Hepatocyte (in vitro differentiated cells): ENCODE results near the gene TFIP11. TPM values are rescaled to one million over a fixed set of nuclear protein-coding genes. Genes with fewer than 3 reads are reported as not detected.

ENCODE experiments used
- DNase-seq: peaks from one replicate; pipeline ENCODE4 v3.0.0-alpha.2; 2016; ENCODE audit warnings: low spot score
- H2AFZ ChIP-seq: fragments of 200-600 bp; sonication (generic); 2 replicates; pipeline ENCODE4 v1.6.0; 2016; ENCODE audit warnings: antibody characterized with exemption, mild to moderate bottlenecking
- H3K27ac ChIP-seq: fragments of 200-600 bp; sonication (generic); 2 replicates; pipeline ENCODE4 v1.5.1; 2016; ENCODE audit warnings: mild to moderate bottlenecking
- H3K27me3 ChIP-seq: fragments of 200-600 bp; sonication (generic); 2 replicates; pipeline ENCODE4 v1.6.1; 2016
- H3K36me3 ChIP-seq: fragments of 200-600 bp; sonication (generic); replicated peaks from 2 replicates; pipeline ENCODE4 v1.5.1; 2016; ENCODE audit warnings: low read depth; ENCODE audit not compliant: insufficient read depth
- H3K4me1 ChIP-seq: fragments of 200-600 bp; sonication (generic); 2 replicates; pipeline ENCODE4 v1.5.1; 2016; ENCODE audit warnings: mild to moderate bottlenecking, moderate library complexity; ENCODE audit not compliant: insufficient read depth
- H3K4me2 ChIP-seq: fragments of 200-600 bp; sonication (generic); 2 replicates; pipeline ENCODE4 v1.6.0; 2016
- H3K4me3 ChIP-seq: fragments of 200-600 bp; sonication (generic); 2 replicates; pipeline ENCODE4 v1.5.1; 2016; ENCODE audit warnings: mild to moderate bottlenecking
- H3K79me2 ChIP-seq: fragments of 200-600 bp; sonication (generic); 2 replicates; pipeline ENCODE4 v1.6.0; 2017; ENCODE audit warnings: mild to moderate bottlenecking
- H3K9me2 ChIP-seq: fragments of 200-600 bp; sonication (generic); replicated peaks from 2 replicates; pipeline ENCODE4 v1.6.0; 2017; ENCODE audit warnings: mild to moderate bottlenecking; ENCODE audit not compliant: insufficient read depth
- H3K9me3 ChIP-seq: fragments of 200-600 bp; sonication (generic); 2 replicates; pipeline ENCODE4 v1.5.1; 2016; ENCODE audit warnings: low read depth, mild to moderate bottlenecking
- H4K20me1 ChIP-seq: fragments of 200-600 bp; sonication (generic); 2 replicates; pipeline ENCODE4 v1.6.0; 2016; ENCODE audit warnings: mild to moderate bottlenecking; ENCODE audit not compliant: insufficient read depth, poor library complexity, severe bottlenecking
- EZH2 ChIP-seq: fragments of 200-600 bp; sonication (generic); IDR thresholded peaks from 2 replicates; pipeline ENCODE4 v1.6.1; 2016; ENCODE audit warnings: antibody characterized with exemption, mild to moderate bottlenecking, borderline replicate concordance
- EZH2phosphoT487 ChIP-seq: fragments of 200-600 bp; sonication (generic); IDR thresholded peaks from one replicate; pipeline ENCODE4 v1.6.1; 2018; ENCODE audit warnings: antibody characterized with exemption, mild to moderate bottlenecking, low read depth, moderate library complexity; ENCODE audit not compliant: unreplicated experiment, severe bottlenecking
- WGBS: methylation state at CpG from one replicate; pipeline ENCODE4 v1.1.6; 2016; ENCODE audit warnings: low lambda C conversion rate; ENCODE audit errors: missing lambda C conversion rate; 5-methylcytosine and 5-hydroxymethylcytosine counted together
- polyA plus RNA-seq: library from polyadenylated mRNA; unstranded; fragments of >200 nt; fragmentation: Nextera tagmentation; extraction: Ambion mirVana; gene quantifications from 2 replicates; pipeline ENCODE4 v1.2.1, GENCODE V29; 2016
- total RNA-seq: library from RNA; depleted of rRNA; stranded (reverse); fragments of >200 nt; gene quantifications from 2 replicates; pipeline ENCODE4 v1.2.3, GENCODE V29; 2014
- TF ChIP-seq, protein P1 (sequence below): fragments of 200-600 bp; sonication (generic); IDR thresholded peaks from 2 replicates; pipeline ENCODE4 v1.5.1; 2016; ENCODE audit warnings: antibody characterized with exemption, mild to moderate bottlenecking; ENCODE audit not compliant: poor library complexity

The TFIP11 gene
- total and polyA plus RNA-seq, 2 experiments from 2014 or later = 19.6 to 21.3 TPM

DNA sequence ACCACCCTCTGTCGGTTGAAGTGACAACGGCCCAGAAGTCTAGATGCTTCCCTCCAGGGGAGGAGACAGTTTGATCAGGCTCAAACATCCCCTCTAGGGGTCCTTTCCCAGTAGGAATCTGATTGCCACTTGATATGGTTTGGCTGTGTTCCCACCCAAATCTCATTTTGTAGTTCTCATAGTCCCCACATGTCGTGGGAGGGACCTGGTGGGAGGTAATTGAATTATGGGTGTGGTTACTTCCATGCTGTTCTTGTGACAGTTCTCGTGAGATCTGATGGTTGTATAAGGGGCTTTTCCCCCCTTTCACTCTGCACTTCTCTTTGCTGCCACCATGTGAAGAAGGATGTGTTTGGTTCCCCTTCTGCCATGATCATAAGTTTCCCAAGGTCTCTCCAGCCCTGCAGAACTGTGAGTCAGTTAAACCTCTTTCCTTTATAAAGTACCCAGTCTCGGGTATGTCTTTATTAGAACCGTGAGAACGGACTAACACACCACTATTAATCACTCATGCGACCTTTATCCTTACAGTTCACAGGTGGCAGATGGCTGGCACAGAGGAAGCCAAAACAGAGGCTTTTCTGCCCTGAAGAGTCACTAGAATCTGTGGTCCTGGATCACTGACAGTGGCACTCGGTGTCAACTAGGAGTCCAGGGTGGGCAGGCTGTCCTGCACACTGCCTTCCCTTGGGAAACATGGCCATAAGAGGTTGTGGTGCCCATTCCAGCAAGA is 61.7 kb downstream of the TFIP11 start:
- 93% methylated on average over 9 of the region's 9 CpGs for WGBS

GRCh38 chr22:26448941-26449340 is 63.3 kb downstream of the TFIP11 start:
- TF ChIP-seq EZH2 (no peak), EZH2phosphoT487 (no peak)
- TF ChIP-seq, protein P1, sequence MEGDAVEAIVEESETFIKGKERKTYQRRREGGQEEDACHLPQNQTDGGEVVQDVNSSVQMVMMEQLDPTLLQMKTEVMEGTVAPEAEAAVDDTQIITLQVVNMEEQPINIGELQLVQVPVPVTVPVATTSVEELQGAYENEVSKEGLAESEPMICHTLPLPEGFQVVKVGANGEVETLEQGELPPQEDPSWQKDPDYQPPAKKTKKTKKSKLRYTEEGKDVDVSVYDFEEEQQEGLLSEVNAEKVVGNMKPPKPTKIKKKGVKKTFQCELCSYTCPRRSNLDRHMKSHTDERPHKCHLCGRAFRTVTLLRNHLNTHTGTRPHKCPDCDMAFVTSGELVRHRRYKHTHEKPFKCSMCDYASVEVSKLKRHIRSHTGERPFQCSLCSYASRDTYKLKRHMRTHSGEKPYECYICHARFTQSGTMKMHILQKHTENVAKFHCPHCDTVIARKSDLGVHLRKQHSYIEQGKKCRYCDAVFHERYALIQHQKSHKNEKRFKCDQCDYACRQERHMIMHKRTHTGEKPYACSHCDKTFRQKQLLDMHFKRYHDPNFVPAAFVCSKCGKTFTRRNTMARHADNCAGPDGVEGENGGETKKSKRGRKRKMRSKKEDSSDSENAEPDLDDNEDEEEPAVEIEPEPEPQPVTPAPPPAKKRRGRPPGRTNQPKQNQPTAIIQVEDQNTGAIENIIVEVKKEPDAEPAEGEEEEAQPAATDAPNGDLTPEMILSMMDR = no peak
- Histone ChIP-seq H3K9me2 (no peaks in the 10 kb centered on the region), H3K4me2 (no peak overlapping the region), H3K9me3 (no peaks in the 10 kb centered on the region), H3K79me2 (no peaks in the 10 kb centered on the region), H3K27me3 (no peaks in the 10 kb centered on the region), H3K36me3 (no peaks in the 10 kb centered on the region), H2AFZ (no peak overlapping the region), H4K20me1 (no peaks in the 10 kb centered on the region), H3K27ac (no peak overlapping the region), H3K4me1 (no peaks in the 10 kb centered on the region), H3K4me3 (no peak overlapping the region)
- 86% methylated on average over 6 of the region's 6 CpGs for WGBS
- no peak for DNase-seq

More for the DNA sequence above, 61.7 kb downstream of the TFIP11 start:
- H3K4me2 ChIP-seq = no peak overlapping the region
- no peaks in the 10 kb centered on the region for H4K20me1 ChIP-seq
- H3K9me3 ChIP-seq = no peaks in the 10 kb centered on the region
- H3K9me2 ChIP-seq = no peaks in the 10 kb centered on the region
- H3K27ac ChIP-seq = no peak overlapping the region
- no peaks in the 10 kb centered on the region for H3K27me3 ChIP-seq
- no peak for DNase-seq
- H3K4me1 ChIP-seq = no peaks in the 10 kb centered on the region
- H3K36me3 ChIP-seq = no peaks in the 10 kb centered on the region
- no peaks in the 10 kb centered on the region for H3K79me2 ChIP-seq
- H3K4me3 ChIP-seq = no peak overlapping the region
- H2AFZ ChIP-seq = no peak overlapping the region
- TF ChIP-seq EZH2 (no peak), EZH2phosphoT487 (no peak)
- TF ChIP-seq, protein P1 = no peak

DNA sequence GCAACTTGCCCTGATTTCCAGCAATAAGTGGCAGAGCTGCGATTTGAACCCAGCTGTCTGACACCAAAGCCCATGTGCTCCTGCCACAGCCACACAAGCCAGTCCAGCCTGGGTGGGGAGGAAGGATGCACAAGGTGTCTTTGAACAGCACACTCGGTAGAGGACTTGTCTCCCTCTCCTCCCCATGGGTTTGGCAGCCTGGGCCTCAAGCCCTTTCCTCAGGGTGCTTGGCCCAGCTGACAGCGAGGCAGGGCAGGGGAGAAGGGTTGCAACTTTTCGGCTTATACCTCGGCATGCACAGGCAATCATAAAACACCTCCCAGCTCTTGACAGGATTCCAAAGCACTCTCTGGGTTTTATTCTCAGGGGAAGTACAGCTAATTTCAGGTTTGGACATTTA is 63.9 kb downstream of the TFIP11 start:
- Histone ChIP-seq H3K27me3 (no peaks in the 10 kb centered on the region), H3K4me2 (no peak overlapping the region), H3K27ac (no peak overlapping the region), H3K9me3 (no peaks in the 10 kb centered on the region), H3K4me1 (no peaks in the 10 kb centered on the region), H4K20me1 (no peaks in the 10 kb centered on the region), H3K79me2 (no peaks in the 10 kb centered on the region), H3K9me2 (no peaks in the 10 kb centered on the region), H3K36me3 (no peaks in the 10 kb centered on the region), H2AFZ (no peak overlapping the region), H3K4me3 (no peak overlapping the region)
- no peak for DNase-seq
- TF ChIP-seq EZH2phosphoT487 (no peak), EZH2 (no peak)
- TF ChIP-seq, protein P1 = no peak
- WGBS = 89% methylated on average over 5 of the region's 5 CpGs
